Measurements from ENCODE around the gene MRPL21. TPM values are rescaled to one million over a fixed set of nuclear protein-coding genes. Genes with fewer than 3 reads are reported as not detected.
A peak's percentile ranks its signal among the peaks of the same experiment; 100 is the strongest.

MRPL21 gene
- total RNA-seq, 4 donors from 2014 or later = 27.4 to 49.5 (median 38.1) TPM

- Histone ChIP-seq H3K4me3 (no peak overlapping the region), H3K27me3 (no peaks in the 10 kb centered on the region), H3K4me1 (peaks cover 0 to 10% (median 0%) of the 10 kb centered on the region in 4 donors), H3K27ac (peak overlapping the region in 1 of 4 donors; percentile 48), H3K9me3 (peaks cover 0 to 20% (median 2%) of the 10 kb centered on the region in 4 donors), H3K36me3 (peaks cover 0 to 96% (median 0%) of the 10 kb centered on the region in 3 donors)
- no peak for DNase-seq
- no peak for TF ChIP-seq CTCF (IDR thresholded peaks at IDR 0.05)
- TF ChIP-seq POLR2A (IDR thresholded peaks at IDR 0.05) = no peak
These were observed 20.7 kb upstream of the MRPL21 start for GRCh38 chr11:68924073-68924925.

GRCh38 chr11:68923614-68924013, 20.0 kb upstream of the MRPL21 start:
- Histone ChIP-seq H3K4me3 (no peak overlapping the region), H3K27ac (peak overlapping the region in 1 of 4 donors; percentile 48), H3K27me3 (no peaks in the 10 kb centered on the region), H3K4me1 (peaks cover 0 to 10% (median 0%) of the 10 kb centered on the region in 4 donors), H3K9me3 (peaks cover 0 to 20% (median 2%) of the 10 kb centered on the region in 4 donors), H3K36me3 (peaks cover 0 to 96% (median 0%) of the 10 kb centered on the region in 3 donors)
- DNase-seq = no peak
- TF ChIP-seq POLR2A (IDR thresholded peaks at IDR 0.05) (no peak), CTCF (IDR thresholded peaks at IDR 0.05) (no peak)

- Histone ChIP-seq H3K4me3 (no peak overlapping the region), H3K36me3 (peaks cover 0 to 94% (median 0%) of the 10 kb centered on the region in 3 donors), H3K4me1 (no peaks in the 10 kb centered on the region), H3K9me3 (no peaks in the 10 kb centered on the region), H3K27me3 (no peaks in the 10 kb centered on the region), H3K27ac (no peak overlapping the region)
- DNase-seq = no peak
- TF ChIP-seq CTCF (IDR thresholded peaks at IDR 0.05) = no peak
- no peak for TF ChIP-seq POLR2A (IDR thresholded peaks at IDR 0.05)
These were observed 12.8 kb upstream of the MRPL21 start for GRCh38 chr11:68916439-68916838.

- no peak overlapping the region for H3K4me3 ChIP-seq
- H3K36me3 ChIP-seq = peaks cover 0 to 93% (median 0%) of the 10 kb centered on the region in 3 donors
These were observed 11.1 kb upstream of the MRPL21 start for GRCh38 chr11:68914761-68915160.

GRCh38 chr11:68913188-68913587, 9.6 kb upstream of the MRPL21 start:
- Histone ChIP-seq H3K27me3 (no peaks in the 10 kb centered on the region), H3K9me3 (no peaks in the 10 kb centered on the region), H3K4me1 (no peaks in the 10 kb centered on the region), H3K36me3 (peaks cover 0 to 93% (median 0%) of the 10 kb centered on the region in 3 donors), H3K27ac (no peak overlapping the region), H3K4me3 (no peak overlapping the region)
- no peak for DNase-seq
- no peak for TF ChIP-seq CTCF (IDR thresholded peaks at IDR 0.05)
- no peak for TF ChIP-seq POLR2A (IDR thresholded peaks at IDR 0.05)

More at GRCh38 chr11:68914761-68915160, 11.1 kb upstream of the MRPL21 start:
- Histone ChIP-seq H3K9me3 (no peaks in the 10 kb centered on the region), H3K4me1 (no peaks in the 10 kb centered on the region), H3K27me3 (no peaks in the 10 kb centered on the region), H3K27ac (no peak overlapping the region)
- TF ChIP-seq CTCF (IDR thresholded peaks at IDR 0.05) (no peak), POLR2A (IDR thresholded peaks at IDR 0.05) (no peak)
- no peak for DNase-seq

Data from Peyer's patch (tissue), 4 donors.